HL-60 (cell line): ENCODE data around the gene WIZ.

ENCODE experiments used
- GABPA ChIP-seq: IDR thresholded peaks from 2 replicates; pipeline ENCODE4 v1.6.1; 2012; ENCODE audit warnings: low read depth
- POLR2AphosphoS5 ChIP-seq: IDR thresholded peaks from 2 replicates; pipeline ENCODE4 v1.6.1; 2012; ENCODE audit warnings: low read depth
- SPI1 ChIP-seq: IDR thresholded peaks from 2 replicates; pipeline ENCODE4 v1.6.1; 2012; ENCODE audit warnings: low read depth, mild to moderate bottlenecking, borderline replicate concordance
- TF ChIP-seq, protein P1 (sequence below): IDR thresholded peaks from one replicate; pipeline ENCODE4 v1.5.1; 2011; ENCODE audit warnings: low read length, control low read depth, inconsistent platforms; ENCODE audit not compliant: insufficient read depth
- TF ChIP-seq, protein P2 (sequence below): IDR thresholded peaks from 2 replicates; pipeline ENCODE4 v1.6.1; 2012; ENCODE audit warnings: low read depth; ENCODE audit not compliant: insufficient replicate concordance

DNA sequence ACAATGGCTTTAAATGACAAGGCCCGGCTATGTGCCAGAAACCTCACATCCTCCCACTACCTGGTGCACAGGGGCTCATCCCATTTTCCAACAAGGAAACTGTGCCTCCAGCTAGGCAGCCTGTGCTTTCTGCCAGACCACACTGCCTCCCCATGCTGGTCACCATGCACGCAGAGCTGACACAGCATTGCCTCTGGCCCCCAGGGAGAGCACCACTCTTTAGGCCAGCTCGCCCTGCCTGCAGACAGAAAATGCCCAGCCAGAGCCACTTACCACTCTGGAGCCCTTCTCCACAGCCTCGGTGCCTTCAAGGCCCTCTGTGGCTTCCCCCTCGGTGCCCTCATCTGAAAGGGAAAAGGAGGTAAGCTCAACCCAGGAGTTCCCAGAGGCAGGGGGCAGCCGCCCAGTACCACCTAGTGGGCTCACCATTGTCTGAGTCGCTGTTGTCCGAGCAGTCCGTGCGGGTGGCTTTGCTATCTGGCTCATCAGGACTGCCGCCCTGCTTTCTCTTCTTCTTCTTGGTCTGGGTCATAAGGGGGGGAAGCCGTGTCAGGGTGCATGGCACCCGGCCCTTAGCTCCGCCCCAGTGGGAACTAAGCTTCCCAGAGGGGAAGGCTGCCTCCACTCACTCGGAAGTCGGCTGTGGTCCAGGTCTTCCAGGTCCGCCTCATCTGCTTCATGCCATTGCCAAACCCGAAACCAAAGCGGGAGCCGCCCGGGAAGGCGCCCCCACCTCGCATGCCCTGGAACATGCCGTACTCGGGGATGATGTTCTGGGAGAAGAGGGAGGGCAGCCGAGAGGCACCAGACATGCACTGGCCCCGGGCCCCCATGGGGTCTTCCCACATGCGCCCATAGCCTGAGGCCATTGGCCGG, 49.0 kb downstream of the WIZ start:
- TF ChIP-seq, protein P1, sequence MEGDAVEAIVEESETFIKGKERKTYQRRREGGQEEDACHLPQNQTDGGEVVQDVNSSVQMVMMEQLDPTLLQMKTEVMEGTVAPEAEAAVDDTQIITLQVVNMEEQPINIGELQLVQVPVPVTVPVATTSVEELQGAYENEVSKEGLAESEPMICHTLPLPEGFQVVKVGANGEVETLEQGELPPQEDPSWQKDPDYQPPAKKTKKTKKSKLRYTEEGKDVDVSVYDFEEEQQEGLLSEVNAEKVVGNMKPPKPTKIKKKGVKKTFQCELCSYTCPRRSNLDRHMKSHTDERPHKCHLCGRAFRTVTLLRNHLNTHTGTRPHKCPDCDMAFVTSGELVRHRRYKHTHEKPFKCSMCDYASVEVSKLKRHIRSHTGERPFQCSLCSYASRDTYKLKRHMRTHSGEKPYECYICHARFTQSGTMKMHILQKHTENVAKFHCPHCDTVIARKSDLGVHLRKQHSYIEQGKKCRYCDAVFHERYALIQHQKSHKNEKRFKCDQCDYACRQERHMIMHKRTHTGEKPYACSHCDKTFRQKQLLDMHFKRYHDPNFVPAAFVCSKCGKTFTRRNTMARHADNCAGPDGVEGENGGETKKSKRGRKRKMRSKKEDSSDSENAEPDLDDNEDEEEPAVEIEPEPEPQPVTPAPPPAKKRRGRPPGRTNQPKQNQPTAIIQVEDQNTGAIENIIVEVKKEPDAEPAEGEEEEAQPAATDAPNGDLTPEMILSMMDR, result no peak
- TF ChIP-seq POLR2AphosphoS5 (no peak), GABPA (no peak), SPI1 (no peak)
- TF ChIP-seq, protein P2, sequence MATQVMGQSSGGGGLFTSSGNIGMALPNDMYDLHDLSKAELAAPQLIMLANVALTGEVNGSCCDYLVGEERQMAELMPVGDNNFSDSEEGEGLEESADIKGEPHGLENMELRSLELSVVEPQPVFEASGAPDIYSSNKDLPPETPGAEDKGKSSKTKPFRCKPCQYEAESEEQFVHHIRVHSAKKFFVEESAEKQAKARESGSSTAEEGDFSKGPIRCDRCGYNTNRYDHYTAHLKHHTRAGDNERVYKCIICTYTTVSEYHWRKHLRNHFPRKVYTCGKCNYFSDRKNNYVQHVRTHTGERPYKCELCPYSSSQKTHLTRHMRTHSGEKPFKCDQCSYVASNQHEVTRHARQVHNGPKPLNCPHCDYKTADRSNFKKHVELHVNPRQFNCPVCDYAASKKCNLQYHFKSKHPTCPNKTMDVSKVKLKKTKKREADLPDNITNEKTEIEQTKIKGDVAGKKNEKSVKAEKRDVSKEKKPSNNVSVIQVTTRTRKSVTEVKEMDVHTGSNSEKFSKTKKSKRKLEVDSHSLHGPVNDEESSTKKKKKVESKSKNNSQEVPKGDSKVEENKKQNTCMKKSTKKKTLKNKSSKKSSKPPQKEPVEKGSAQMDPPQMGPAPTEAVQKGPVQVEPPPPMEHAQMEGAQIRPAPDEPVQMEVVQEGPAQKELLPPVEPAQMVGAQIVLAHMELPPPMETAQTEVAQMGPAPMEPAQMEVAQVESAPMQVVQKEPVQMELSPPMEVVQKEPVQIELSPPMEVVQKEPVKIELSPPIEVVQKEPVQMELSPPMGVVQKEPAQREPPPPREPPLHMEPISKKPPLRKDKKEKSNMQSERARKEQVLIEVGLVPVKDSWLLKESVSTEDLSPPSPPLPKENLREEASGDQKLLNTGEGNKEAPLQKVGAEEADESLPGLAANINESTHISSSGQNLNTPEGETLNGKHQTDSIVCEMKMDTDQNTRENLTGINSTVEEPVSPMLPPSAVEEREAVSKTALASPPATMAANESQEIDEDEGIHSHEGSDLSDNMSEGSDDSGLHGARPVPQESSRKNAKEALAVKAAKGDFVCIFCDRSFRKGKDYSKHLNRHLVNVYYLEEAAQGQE, result no peak
